Caco-2 (cell line): ENCODE data around the gene DPYSL4. TPM values are rescaled to one million over a fixed set of nuclear protein-coding genes. Genes with fewer than 3 reads are reported as not detected.

Experiments
- BruUV-seq: library from RNA; stranded (reverse); fragments of 400-500 nt; replicated peaks from 2 replicates; lab custom pipeline; 2021; lab: Mats Ljungman, UMichigan
- CTCF ChIA-PET: fragments of 300-600 bp; sonication (Branson Sonifier 250); formaldehyde crosslinking; loops from one replicate; lab custom pipeline; 2022; ENCODE audit warnings: antibody characterized with exemption; lab: Charles Lee
- POLR2A ChIA-PET: fragments of 300-600 bp; sonication (Branson Sonifier 250); formaldehyde crosslinking; loops from one replicate; lab custom pipeline; 2022; ENCODE audit warnings: antibody characterized with exemption; lab: Charles Lee
- DNase-seq, 2 experiments: peaks; one replicate each; pipeline versions ENCODE4 v3.0.0 to v3.0.0-alpha.2; 2020 to 2022
- H3K27me3 ChIP-seq: replicated peaks from 2 replicates; pipeline ENCODE4 v1.6.0; 2011; ENCODE audit warnings: low read length; ENCODE audit not compliant: control insufficient read depth, insufficient read depth
- H3K36me3 ChIP-seq: 2 replicates; pipeline ENCODE4 v1.5.1; 2011; ENCODE audit warnings: low read length; ENCODE audit not compliant: control insufficient read depth, insufficient read depth
- H3K4me1 ChIP-seq: fragments of 250-450 bp; sonication (Bioruptor Pico); 2 replicates; pipeline ENCODE4 v1.5.1; 2020; ENCODE audit warnings: mild to moderate bottlenecking
- H3K4me3 ChIP-seq: 2 replicates; pipeline ENCODE4 v1.5.1; 2011; ENCODE audit warnings: low read depth, mild to moderate bottlenecking, control low read depth, low read length
- H3K9me3 ChIP-seq: fragments of 250-450 bp; sonication (Bioruptor Pico); 2 replicates; pipeline ENCODE4 v1.5.1; 2020; ENCODE audit warnings: mild to moderate bottlenecking, moderate library complexity
- H3K27ac Mint-ChIP-seq: one replicate; pipeline ENCODE4 v1.8.0; 2022; ENCODE audit warnings: mixed read lengths; ENCODE audit not compliant: unreplicated experiment
- H3K27me3 Mint-ChIP-seq: one replicate; pipeline ENCODE4 v1.8.0; 2022; ENCODE audit warnings: mixed read lengths; ENCODE audit not compliant: insufficient read depth, unreplicated experiment
- H3K36me3 Mint-ChIP-seq: one replicate; pipeline ENCODE4 v1.8.0; 2022; ENCODE audit warnings: mild to moderate bottlenecking, mixed read lengths; ENCODE audit not compliant: insufficient read depth, unreplicated experiment
- H3K4me1 Mint-ChIP-seq: one replicate; pipeline ENCODE4 v1.8.0; 2022; ENCODE audit warnings: low read depth, mixed read lengths; ENCODE audit not compliant: unreplicated experiment
- H3K4me3 Mint-ChIP-seq: one replicate; pipeline ENCODE4 v1.8.0; 2022; ENCODE audit warnings: mild to moderate bottlenecking, moderate library complexity, mixed read lengths; ENCODE audit not compliant: unreplicated experiment
- H3K9me3 Mint-ChIP-seq: one replicate; pipeline ENCODE4 v1.8.0; 2022; ENCODE audit warnings: mixed read lengths; ENCODE audit not compliant: unreplicated experiment
- intact Hi-C: fragments of 100-400 bp; cut with micrococcal nuclease; formaldehyde crosslinking; loops from one replicate; pipeline ENCODE4 v1.10.0; 2022; ENCODE audit not compliant: unreplicated experiment
- total RNA-seq: library from RNA; stranded (reverse); gene quantifications from 2 replicates; pipeline ENCODE4 v1.2.3, GENCODE V29; 2022
- TF ChIP-seq, protein P1 (sequence below), 2 experiments: fragments of 200-600 bp in 1 of 2; IDR thresholded peaks; 1 replicate in 1 of 2; 2 replicates in 1 of 2; pipeline versions ENCODE4 v1.5.1 to v1.8.0; 2011 to 2022; ENCODE audit warnings: antibody characterized with exemption in 1 of 2, control low read depth in 1 of 2, inconsistent platforms in 1 of 2, low read depth in 1 of 2, low read length in 1 of 2, mild to moderate bottlenecking in 1 of 2, moderate library complexity in 1 of 2; ENCODE audit not compliant: insufficient read depth in 1 of 2, severe bottlenecking in 1 of 2, unreplicated experiment in 1 of 2

The DPYSL4 gene
- total RNA-seq, 1 experiment from 2014 or later, result not detected

DNA sequence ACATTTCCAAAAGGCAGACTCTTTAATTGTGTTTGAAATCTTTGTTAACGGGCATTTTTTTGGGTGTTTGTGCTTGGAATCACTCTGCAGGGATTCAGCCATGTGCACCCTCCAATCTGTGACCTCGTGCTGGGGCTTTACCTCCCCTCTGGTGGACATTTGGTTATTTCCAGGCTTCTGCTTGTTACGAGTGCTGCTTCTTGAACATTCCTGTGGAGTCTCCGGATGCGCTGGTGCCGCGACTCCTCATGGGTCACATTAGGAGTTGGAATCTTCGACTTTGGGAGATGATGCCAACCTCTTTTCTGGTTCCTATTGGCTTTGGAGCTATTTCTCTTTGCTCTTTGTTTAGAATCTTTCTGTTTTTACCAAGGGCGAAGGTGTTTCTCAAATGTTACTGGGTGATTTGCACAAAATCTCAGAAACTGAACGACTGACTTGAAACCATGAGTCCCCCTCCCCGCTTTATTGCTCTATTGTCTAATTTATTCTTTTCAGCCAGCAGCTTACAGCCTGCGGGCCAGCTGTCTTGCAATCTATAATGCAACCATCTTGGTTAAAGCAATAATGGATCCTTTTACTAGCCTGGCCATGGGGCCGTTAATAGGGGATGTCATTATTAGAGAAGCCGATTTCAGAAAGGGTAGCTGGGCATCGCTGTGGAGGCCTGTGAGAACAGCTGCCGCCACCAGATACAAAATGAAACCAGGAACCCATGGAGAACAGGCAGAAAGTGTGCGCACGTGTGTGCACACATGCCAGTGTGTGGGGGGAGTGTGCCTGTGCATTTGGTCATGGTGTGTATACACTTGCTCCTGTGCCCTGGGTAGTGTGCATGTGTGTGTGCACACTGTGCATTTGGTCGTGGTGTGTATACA lies 9.9 kb upstream of the DPYSL4 start:
- Histone ChIP-seq H3K4me3 (no peak overlapping the region), H3K27me3 (no peaks in the 10 kb centered on the region; the same call in 1 of the 2 replicates), H3K4me1 (no peaks in the 10 kb centered on the region), H3K9me3 (peaks cover 11% of the 10 kb centered on the region; the same call in 1 of the 2 replicates), H3K36me3 (no peaks in the 10 kb centered on the region)
- peaks cover 20% of the 10 kb centered on the region for H3K36me3 Mint-ChIP-seq
- POLR2A ChIA-PET, result no interaction called here
- H3K4me1 Mint-ChIP-seq, result no peaks in the 10 kb centered on the region
- CTCF ChIA-PET, result no interaction called here
- H3K4me3 Mint-ChIP-seq, result no peak overlapping the region
- intact Hi-C loops, result no loop called here
- BruUV-seq, result no TSS peak
- TF ChIP-seq, protein P1, sequence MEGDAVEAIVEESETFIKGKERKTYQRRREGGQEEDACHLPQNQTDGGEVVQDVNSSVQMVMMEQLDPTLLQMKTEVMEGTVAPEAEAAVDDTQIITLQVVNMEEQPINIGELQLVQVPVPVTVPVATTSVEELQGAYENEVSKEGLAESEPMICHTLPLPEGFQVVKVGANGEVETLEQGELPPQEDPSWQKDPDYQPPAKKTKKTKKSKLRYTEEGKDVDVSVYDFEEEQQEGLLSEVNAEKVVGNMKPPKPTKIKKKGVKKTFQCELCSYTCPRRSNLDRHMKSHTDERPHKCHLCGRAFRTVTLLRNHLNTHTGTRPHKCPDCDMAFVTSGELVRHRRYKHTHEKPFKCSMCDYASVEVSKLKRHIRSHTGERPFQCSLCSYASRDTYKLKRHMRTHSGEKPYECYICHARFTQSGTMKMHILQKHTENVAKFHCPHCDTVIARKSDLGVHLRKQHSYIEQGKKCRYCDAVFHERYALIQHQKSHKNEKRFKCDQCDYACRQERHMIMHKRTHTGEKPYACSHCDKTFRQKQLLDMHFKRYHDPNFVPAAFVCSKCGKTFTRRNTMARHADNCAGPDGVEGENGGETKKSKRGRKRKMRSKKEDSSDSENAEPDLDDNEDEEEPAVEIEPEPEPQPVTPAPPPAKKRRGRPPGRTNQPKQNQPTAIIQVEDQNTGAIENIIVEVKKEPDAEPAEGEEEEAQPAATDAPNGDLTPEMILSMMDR (IDR thresholded peaks at IDR 0.05; ENCODE audit: insufficient read depth in 1 of 2, low read depth in 1 of 2, low read length in 1 of 2, severe bottlenecking in 1 of 2, unreplicated experiment in 1 of 2), result no peak
- peaks cover 23% of the 10 kb centered on the region for H3K27me3 Mint-ChIP-seq
- no peak for DNase-seq
- no peak overlapping the region for H3K27ac Mint-ChIP-seq
- peaks cover 9% of the 10 kb centered on the region for H3K9me3 Mint-ChIP-seq

DNA sequence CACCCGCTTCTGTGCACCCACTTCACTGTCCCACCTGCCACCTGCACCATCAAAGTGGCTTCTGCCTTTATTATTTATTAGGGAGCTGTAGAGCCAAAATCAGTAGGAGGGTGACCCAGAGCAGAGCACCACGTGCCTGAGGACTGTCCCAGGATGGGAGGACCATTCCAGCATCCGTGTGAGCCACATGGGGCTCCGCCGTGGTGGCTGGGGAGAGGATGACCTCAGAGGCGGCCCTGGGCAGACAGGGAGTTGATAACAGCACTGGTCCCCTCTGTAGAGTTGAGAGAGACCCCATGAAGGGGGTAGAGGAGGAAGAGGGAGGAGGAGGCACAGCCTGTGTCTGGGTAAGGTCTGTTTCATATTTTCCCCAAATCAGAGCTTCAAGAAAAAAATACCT lies 8.7 kb upstream of the DPYSL4 start:
- TF ChIP-seq, protein P1 (IDR thresholded peaks at IDR 0.05; ENCODE audit: insufficient read depth in 1 of 2, low read depth in 1 of 2, low read length in 1 of 2, severe bottlenecking in 1 of 2, unreplicated experiment in 1 of 2), result no peak
- ChIA-PET POLR2A (no interaction called here), CTCF (no interaction called here)
- BruUV-seq, result no TSS peak
- DNase-seq, result no peak
- Mint-ChIP-seq H3K4me3 (no peak overlapping the region), H3K27me3 (peaks cover 21% of the 10 kb centered on the region), H3K4me1 (no peaks in the 10 kb centered on the region), H3K9me3 (peaks cover 9% of the 10 kb centered on the region), H3K27ac (no peak overlapping the region), H3K36me3 (peaks cover 20% of the 10 kb centered on the region)
- intact Hi-C loops, result no loop called here
- Histone ChIP-seq H3K27me3 (no peaks in the 10 kb centered on the region; the same call in 1 of the 2 replicates), H3K4me1 (no peaks in the 10 kb centered on the region), H3K4me3 (no peak overlapping the region), H3K9me3 (peaks cover 11% of the 10 kb centered on the region; the same call in 1 of the 2 replicates), H3K36me3 (no peaks in the 10 kb centered on the region)

DNA sequence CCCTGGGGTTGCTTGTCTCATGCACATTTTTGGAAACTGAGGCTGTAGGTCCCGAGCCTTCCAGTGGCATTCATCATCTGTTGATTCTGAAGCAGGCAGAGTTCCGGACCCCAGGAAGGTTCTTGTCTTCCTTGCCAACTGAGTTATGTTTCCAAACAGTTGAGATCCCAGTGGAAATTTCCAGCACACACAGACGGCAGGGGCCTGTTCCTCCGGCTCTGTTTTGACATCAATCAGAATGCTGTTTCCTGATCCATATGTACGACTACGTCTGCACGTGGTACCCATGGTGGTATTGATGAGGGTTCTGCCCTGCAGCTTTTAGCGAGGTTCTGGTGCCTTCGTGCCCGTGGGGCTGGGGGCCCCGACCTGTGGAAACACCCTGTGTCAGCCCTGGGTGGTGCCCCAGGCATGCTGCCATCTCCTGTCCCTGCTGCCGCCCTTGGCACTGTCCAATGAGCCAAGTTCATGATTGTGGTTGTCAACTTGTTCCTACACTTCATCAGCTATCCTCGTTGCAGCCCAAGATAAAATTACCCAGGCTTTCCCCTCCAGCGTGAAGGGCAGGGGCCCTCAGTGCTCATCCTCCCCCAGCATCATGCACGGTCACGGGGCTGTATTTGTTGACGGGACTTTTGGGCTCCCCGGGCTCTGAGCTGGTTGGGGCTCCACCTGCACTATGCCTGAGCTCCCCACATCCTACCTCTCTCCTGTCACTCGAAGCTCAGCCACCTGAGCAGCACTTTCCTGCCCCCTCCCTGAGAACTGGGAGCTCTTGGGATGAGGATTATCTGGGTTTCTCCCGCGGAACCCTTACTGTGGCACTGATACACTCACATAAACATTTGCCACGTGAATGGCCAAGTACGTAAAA lies 7.8 kb upstream of the DPYSL4 start:
- Histone ChIP-seq H3K9me3 (peaks cover 8% of the 10 kb centered on the region; the same call in 1 of the 2 replicates), H3K4me1 (no peaks in the 10 kb centered on the region), H3K36me3 (no peaks in the 10 kb centered on the region), H3K27me3 (no peaks in the 10 kb centered on the region; the same call in 1 of the 2 replicates), H3K4me3 (no peak overlapping the region)
- H3K4me3 Mint-ChIP-seq, result no peak overlapping the region
- peaks cover under 1% of the 10 kb centered on the region for H3K9me3 Mint-ChIP-seq
- ChIA-PET CTCF (no interaction called here), POLR2A (no interaction called here)
- no peak for DNase-seq
- TF ChIP-seq, protein P1 (IDR thresholded peaks at IDR 0.05; ENCODE audit: insufficient read depth in 1 of 2, low read depth in 1 of 2, low read length in 1 of 2, severe bottlenecking in 1 of 2, unreplicated experiment in 1 of 2), result no peak
- H3K36me3 Mint-ChIP-seq, result peaks cover 12% of the 10 kb centered on the region
- H3K27ac Mint-ChIP-seq, result no peak overlapping the region
- intact Hi-C loops, result no loop called here
- H3K4me1 Mint-ChIP-seq, result no peaks in the 10 kb centered on the region
- H3K27me3 Mint-ChIP-seq, result peaks cover 24% of the 10 kb centered on the region
- BruUV-seq, result no TSS peak
